PFSK-1 (cell line): ENCODE results near the gene GIT2.

Experiments
- FOXP2 ChIP-seq: optimal IDR thresholded peaks from 2 replicates; pipeline ENCODE3; 2011; ENCODE audit warnings: borderline replicate concordance, control low read depth, inconsistent platforms; ENCODE audit not compliant: insufficient read depth; ENCODE audit errors: extremely low read length, extremely low read depth
- POLR2AphosphoS5 ChIP-seq: IDR thresholded peaks from 2 replicates; pipeline ENCODE4 v1.6.1; 2012; ENCODE audit warnings: low read depth, mild to moderate bottlenecking, control low read depth, low read length, moderate library complexity
- SIN3A ChIP-seq: IDR thresholded peaks from 2 replicates; pipeline ENCODE4 v1.6.1; 2012; ENCODE audit warnings: mild to moderate bottlenecking, low read length, moderate library complexity, borderline replicate concordance; ENCODE audit not compliant: insufficient read depth
- TAF1 ChIP-seq: IDR thresholded peaks from 2 replicates; pipeline ENCODE4 v1.6.1; 2012; ENCODE audit warnings: low read length, control low read depth, borderline replicate concordance; ENCODE audit not compliant: insufficient read depth
- TF ChIP-seq, protein P1 (sequence below), 2 experiments: IDR thresholded peaks; 2 replicates each; pipeline versions ENCODE4 v1.6.1 to v1.8.0; 2011 to 2012; ENCODE audit warnings: low read depth in 2 of 2, low read length in 2 of 2, control low read depth in 1 of 2, inconsistent platforms in 1 of 2, mild to moderate bottlenecking in 1 of 2, moderate library complexity in 1 of 2; ENCODE audit not compliant: insufficient read depth in 1 of 2

DNA sequence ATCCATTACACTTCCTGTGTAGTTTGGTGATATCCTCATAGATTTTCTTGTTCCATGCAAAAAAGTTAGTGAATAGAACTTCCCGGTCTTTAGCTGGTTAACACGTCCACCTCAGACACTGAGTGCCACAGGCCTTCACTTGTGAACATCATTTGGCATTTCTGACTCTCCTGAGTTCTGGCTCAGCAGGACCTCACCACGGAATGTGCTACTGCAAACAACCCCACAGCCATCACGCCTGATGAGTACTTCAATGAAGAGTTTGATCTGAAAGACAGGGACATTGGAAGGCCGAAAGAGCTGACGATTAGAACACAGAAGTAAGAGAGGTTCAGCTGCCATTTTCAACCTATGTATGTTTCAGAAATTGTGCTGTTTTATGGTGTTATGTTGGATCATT, 32.2 kb upstream of the GIT2 start:
- TF ChIP-seq, protein P1, sequence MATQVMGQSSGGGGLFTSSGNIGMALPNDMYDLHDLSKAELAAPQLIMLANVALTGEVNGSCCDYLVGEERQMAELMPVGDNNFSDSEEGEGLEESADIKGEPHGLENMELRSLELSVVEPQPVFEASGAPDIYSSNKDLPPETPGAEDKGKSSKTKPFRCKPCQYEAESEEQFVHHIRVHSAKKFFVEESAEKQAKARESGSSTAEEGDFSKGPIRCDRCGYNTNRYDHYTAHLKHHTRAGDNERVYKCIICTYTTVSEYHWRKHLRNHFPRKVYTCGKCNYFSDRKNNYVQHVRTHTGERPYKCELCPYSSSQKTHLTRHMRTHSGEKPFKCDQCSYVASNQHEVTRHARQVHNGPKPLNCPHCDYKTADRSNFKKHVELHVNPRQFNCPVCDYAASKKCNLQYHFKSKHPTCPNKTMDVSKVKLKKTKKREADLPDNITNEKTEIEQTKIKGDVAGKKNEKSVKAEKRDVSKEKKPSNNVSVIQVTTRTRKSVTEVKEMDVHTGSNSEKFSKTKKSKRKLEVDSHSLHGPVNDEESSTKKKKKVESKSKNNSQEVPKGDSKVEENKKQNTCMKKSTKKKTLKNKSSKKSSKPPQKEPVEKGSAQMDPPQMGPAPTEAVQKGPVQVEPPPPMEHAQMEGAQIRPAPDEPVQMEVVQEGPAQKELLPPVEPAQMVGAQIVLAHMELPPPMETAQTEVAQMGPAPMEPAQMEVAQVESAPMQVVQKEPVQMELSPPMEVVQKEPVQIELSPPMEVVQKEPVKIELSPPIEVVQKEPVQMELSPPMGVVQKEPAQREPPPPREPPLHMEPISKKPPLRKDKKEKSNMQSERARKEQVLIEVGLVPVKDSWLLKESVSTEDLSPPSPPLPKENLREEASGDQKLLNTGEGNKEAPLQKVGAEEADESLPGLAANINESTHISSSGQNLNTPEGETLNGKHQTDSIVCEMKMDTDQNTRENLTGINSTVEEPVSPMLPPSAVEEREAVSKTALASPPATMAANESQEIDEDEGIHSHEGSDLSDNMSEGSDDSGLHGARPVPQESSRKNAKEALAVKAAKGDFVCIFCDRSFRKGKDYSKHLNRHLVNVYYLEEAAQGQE (IDR thresholded peaks at IDR 0.05; ENCODE audit: insufficient read depth in 1 of 2, low read depth in 2 of 2, low read length in 2 of 2) = no peak
- no peak for TF ChIP-seq POLR2AphosphoS5
- TF ChIP-seq SIN3A = no peak
- no peak for TF ChIP-seq TAF1
- no peak for TF ChIP-seq FOXP2
